A673 (cell line): ENCODE results near the gene ITIH5. TPM values are rescaled to one million over a fixed set of nuclear protein-coding genes. Genes with fewer than 3 reads are reported as not detected.

ENCODE experiments used
- BruUV-seq: library from RNA; stranded (reverse); fragments of 400-500 nt; replicated peaks from 2 replicates; lab custom pipeline; 2021; lab: Mats Ljungman, UMichigan
- CTCF ChIA-PET: fragments of 300-600 bp; sonication (Branson Sonifier 250); formaldehyde crosslinking; loops from one replicate; lab custom pipeline; 2022; ENCODE audit warnings: antibody characterized with exemption; lab: Charles Lee
- POLR2A ChIA-PET: fragments of 300-600 bp; sonication (Branson Sonifier 250); formaldehyde crosslinking; loops from one replicate; lab custom pipeline; 2022; ENCODE audit warnings: antibody characterized with exemption; ENCODE audit not compliant: low non-redundant PET; lab: Charles Lee
- DNase-seq: peaks from one replicate; pipeline ENCODE4 v3.0.0-alpha.2; 2015; ENCODE audit warnings: low spot score
- H3K27ac ChIP-seq: fragments of 200-600 bp; sonication (generic); 2 replicates; pipeline ENCODE4 v1.5.1; 2016; ENCODE audit warnings: mixed run types, low read depth, mild to moderate bottlenecking, mixed read lengths, antibody characterized with exemption, low read length; ENCODE audit not compliant: poor library complexity, severe bottlenecking
- H3K27me3 ChIP-seq: fragments of 200-600 bp; sonication (generic); replicated peaks from 2 replicates; pipeline ENCODE4 v1.6.1; 2017; ENCODE audit warnings: mixed run types, low read depth, mild to moderate bottlenecking, mixed read lengths, antibody characterized with exemption, low read length; ENCODE audit not compliant: insufficient read depth, poor library complexity
- H3K36me3 ChIP-seq: fragments of 200-600 bp; sonication (generic); 2 replicates; pipeline ENCODE4 v1.6.1; 2016; ENCODE audit warnings: mixed run types, mild to moderate bottlenecking, mixed read lengths, antibody characterized with exemption, low read length; ENCODE audit not compliant: insufficient read depth, poor library complexity, severe bottlenecking
- H3K4me1 ChIP-seq: fragments of 200-600 bp; sonication (generic); 2 replicates; pipeline ENCODE4 v1.6.1; 2017; ENCODE audit warnings: mixed run types, mild to moderate bottlenecking, mixed read lengths, antibody characterized with exemption, low read length; ENCODE audit not compliant: insufficient read depth, poor library complexity, severe bottlenecking
- H3K4me3 ChIP-seq: fragments of 200-600 bp; sonication (generic); 2 replicates; pipeline ENCODE4 v1.5.1; 2016; ENCODE audit warnings: low read depth, mixed run types, mild to moderate bottlenecking, mixed read lengths, low read length; ENCODE audit not compliant: poor library complexity, severe bottlenecking
- H3K9me3 ChIP-seq: fragments of 200-600 bp; sonication (generic); 2 replicates; pipeline ENCODE4 v1.6.1; 2016; ENCODE audit warnings: mixed run types, low read depth, mild to moderate bottlenecking, mixed read lengths, antibody characterized with exemption, low read length; ENCODE audit not compliant: poor library complexity, severe bottlenecking
- EZH2 ChIP-seq: fragments of 200-600 bp; sonication (generic); IDR thresholded peaks from 2 replicates; pipeline ENCODE4 v1.6.1; 2017; ENCODE audit warnings: borderline replicate concordance, low read depth, mild to moderate bottlenecking, mixed read lengths, antibody characterized with exemption, low read length; ENCODE audit not compliant: poor library complexity, severe bottlenecking
- intact Hi-C: fragments of 100-400 bp; cut with micrococcal nuclease; formaldehyde crosslinking; loops from one replicate; pipeline ENCODE4 v1.10.0; 2022; ENCODE audit not compliant: unreplicated experiment
- total RNA-seq: library from RNA; stranded (reverse); gene quantifications from 2 replicates; pipeline ENCODE4 v1.2.3, GENCODE V29; 2021
- TF ChIP-seq, protein P1 (sequence below): fragments of 300-800, 200-600 bp; sonication (generic); conservative IDR thresholded peaks from 2 replicates; pipeline ENCODE4 v1.5.1; 2017; ENCODE audit warnings: low read depth, mild to moderate bottlenecking, antibody characterized with exemption, low read length, moderate library complexity, mixed read lengths

The ITIH5 gene
- total RNA-seq, 1 experiment from 2014 or later, result not detected

GRCh38 chr10:7547206-7547605 lies 119.6 kb downstream of the ITIH5 start:
- H3K27ac ChIP-seq, result no peak overlapping the region
- POLR2A ChIA-PET, result no interaction called here
- no TSS peak for BruUV-seq

GRCh38 chr10:7546385-7546967 lies 120.3 kb downstream of the ITIH5 start:
- no peak for DNase-seq
- ChIA-PET POLR2A (no interaction called here), CTCF (no interaction called here)
- BruUV-seq, result no TSS peak
- Histone ChIP-seq H3K27ac (no peak overlapping the region), H3K9me3 (no peaks in the 10 kb centered on the region), H3K36me3 (no peaks in the 10 kb centered on the region), H3K4me1 (peaks cover 6% of the 10 kb centered on the region), H3K27me3 (no peaks in the 10 kb centered on the region), H3K4me3 (no peak overlapping the region)
- TF ChIP-seq, protein P1, sequence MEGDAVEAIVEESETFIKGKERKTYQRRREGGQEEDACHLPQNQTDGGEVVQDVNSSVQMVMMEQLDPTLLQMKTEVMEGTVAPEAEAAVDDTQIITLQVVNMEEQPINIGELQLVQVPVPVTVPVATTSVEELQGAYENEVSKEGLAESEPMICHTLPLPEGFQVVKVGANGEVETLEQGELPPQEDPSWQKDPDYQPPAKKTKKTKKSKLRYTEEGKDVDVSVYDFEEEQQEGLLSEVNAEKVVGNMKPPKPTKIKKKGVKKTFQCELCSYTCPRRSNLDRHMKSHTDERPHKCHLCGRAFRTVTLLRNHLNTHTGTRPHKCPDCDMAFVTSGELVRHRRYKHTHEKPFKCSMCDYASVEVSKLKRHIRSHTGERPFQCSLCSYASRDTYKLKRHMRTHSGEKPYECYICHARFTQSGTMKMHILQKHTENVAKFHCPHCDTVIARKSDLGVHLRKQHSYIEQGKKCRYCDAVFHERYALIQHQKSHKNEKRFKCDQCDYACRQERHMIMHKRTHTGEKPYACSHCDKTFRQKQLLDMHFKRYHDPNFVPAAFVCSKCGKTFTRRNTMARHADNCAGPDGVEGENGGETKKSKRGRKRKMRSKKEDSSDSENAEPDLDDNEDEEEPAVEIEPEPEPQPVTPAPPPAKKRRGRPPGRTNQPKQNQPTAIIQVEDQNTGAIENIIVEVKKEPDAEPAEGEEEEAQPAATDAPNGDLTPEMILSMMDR, result no peak
- no peak for TF ChIP-seq EZH2
- intact Hi-C loops, result no loop called here

More at GRCh38 chr10:7547206-7547605, 119.6 kb downstream of the ITIH5 start:
- Histone ChIP-seq H3K4me1 (peaks cover 6% of the 10 kb centered on the region), H3K4me3 (no peak overlapping the region), H3K27me3 (no peaks in the 10 kb centered on the region), H3K36me3 (no peaks in the 10 kb centered on the region), H3K9me3 (no peaks in the 10 kb centered on the region)
- intact Hi-C loops, result no loop called here
- CTCF ChIA-PET, result no interaction called here
- TF ChIP-seq, protein P1, result no peak
- no peak for TF ChIP-seq EZH2
- DNase-seq, result no peak

DNA sequence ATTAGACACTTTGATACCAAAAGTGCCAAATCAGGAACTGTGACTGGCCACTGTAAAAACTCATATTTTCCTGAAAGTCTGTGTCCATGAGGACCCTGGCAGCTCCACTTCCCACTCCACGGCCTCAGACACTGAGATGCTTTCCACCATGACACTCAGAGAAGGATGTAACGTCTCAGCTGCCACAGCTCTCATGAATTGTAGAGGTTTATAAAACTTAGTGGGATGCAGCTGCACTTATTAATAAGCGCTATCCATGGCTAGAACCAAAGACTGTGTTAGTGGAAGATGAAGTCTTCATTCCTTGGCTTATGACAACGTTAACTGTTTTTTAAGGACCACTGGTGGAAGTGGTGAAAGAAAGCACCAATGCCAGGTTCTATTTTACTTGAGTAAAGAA lies 121.0 kb downstream of the ITIH5 start:
- POLR2A ChIA-PET, result no interaction called here
- H3K27ac ChIP-seq, result no peak overlapping the region
- no peak overlapping the region for H3K4me3 ChIP-seq
- H3K36me3 ChIP-seq, result no peaks in the 10 kb centered on the region
- no peak for DNase-seq
- TF ChIP-seq, protein P1, result no peak
- no peak for TF ChIP-seq EZH2
- peaks cover 6% of the 10 kb centered on the region for H3K4me1 ChIP-seq
- no peaks in the 10 kb centered on the region for H3K27me3 ChIP-seq
- intact Hi-C loops, result no loop called here
- H3K9me3 ChIP-seq, result no peaks in the 10 kb centered on the region
- BruUV-seq, result no TSS peak
- CTCF ChIA-PET, result no interaction called here
